Fibroblast of skin of scalp (primary cell): ENCODE measurements around the gene ATP11A.

Experiments
- DNase-seq: peaks from one replicate; pipeline ENCODE4 v3.0.0-alpha.2; 2013

Gene ATP11A

DNA sequence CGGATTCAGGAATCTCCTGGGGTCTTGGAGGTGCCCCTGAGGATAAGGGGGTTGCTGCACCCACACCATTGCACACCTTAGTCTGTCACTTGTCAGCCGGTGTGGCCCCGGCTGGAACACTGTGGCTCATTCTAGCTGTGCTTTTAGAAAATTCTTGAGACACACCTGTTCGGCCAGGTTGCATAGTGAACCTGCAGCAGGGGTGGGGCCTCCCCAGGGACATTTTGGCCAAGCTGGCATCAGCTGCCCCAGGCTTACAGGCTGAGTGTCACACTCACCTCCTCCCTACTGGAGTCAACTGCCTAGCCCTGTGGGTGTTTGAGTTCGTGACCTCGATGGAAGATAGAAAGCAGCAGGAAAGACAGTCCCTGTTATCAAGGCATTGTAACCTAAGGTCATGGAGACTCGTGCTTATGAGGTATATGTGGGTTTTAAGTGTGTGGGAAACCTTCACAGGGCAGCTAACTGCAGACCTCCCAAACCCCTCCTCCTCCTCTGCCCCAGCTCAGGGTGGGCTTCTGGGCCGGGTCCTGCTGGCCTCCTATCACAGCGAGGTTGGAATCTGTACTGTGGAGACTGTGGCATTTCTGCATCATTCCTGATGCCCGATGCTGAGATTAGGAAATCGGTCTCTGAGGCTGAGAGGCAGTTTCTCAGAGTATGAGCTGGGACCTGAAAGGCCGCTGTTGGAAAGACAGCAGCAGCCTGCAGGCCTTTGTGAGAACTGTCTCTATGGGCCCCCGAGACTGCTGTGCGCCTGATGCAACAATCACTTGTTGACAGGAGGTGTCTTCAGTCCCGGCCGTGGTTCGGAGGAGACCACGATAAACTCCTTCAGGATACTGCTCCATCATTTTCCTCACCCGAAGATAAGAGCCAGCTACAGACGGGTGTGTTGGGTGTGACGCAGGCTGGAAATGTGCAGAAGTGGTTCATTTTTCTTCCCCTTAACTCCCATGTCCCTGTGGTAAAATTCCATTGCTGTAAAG lies 72.2 kb downstream of the ATP11A start:
- peak; percentile 51 for DNase-seq

DNA sequence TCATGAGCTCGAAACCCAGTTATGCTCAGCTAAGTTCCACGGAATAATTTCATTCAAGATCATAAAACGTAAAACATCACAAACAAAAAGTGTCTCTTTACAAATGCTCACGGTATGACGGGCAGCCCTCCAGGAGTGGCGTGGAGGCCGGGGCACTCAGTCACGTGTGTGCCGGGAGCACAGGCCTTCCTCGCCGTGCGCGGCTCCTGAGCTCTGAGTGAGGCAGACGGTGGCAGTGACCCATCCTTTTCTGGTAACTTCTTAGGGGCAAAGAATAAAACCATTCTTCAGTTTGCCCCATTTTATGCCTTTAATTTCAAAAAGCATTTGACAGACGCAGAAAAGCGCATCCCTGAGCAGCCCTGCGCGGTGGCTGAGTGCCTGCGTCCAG lies 72.8 kb downstream of the ATP11A start:
- DNase-seq = no peak

DNA sequence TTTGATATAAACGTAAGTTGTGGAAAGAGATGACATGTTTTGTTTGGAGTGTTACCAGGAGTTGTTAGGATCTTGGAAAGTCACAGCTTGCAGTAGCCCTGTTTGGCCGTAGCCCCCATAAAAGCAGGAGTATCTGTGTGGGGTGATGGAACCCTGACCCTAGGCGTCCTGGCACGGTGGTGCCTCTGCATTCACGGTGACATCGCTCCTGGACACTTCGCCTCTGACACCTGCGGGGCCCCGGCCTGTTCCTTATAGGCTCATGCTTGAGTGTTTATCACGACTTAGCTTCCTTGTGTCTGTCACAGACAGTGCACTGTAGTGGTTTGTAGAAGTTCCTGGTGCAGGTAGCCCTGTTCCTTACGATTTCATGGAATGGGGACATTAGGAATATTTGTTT lies 74.2 kb downstream of the ATP11A start:
- no peak for DNase-seq

DNA sequence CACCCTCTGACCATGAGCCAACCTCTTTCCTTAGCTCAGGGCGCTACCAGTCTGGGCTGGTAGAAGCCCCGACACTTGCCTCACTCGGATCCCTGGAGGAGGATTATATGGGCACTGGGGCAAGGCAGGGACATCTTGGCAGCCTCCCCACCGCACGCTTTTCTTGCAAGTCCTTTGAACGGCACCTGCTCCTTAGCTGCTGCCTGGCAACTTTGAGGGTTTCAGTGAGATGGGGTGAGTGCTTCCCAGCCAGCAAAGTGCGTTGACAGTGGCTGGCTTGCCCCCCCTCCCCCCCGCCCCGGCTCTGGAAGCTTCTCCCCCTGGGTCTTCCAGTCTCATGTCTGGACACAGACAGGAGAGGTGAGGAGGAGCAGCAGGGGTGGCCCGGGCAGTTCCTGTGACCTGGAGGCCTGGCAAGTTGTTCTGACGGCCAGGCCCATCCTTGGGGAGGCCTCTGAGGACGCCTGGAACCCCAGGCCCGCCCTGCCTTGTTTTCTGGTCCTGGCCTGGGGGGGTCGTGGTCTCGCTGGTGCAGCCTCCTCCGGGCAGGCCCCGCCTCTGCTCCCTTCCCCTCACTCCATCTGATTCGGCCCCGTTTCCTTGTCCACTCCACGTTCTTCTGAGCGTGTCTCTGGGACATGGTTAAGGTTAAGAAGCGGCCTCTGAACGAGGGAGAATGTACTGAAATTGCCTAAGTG lies 75.2 kb downstream of the ATP11A start:
- DNase-seq = no peak

DNA sequence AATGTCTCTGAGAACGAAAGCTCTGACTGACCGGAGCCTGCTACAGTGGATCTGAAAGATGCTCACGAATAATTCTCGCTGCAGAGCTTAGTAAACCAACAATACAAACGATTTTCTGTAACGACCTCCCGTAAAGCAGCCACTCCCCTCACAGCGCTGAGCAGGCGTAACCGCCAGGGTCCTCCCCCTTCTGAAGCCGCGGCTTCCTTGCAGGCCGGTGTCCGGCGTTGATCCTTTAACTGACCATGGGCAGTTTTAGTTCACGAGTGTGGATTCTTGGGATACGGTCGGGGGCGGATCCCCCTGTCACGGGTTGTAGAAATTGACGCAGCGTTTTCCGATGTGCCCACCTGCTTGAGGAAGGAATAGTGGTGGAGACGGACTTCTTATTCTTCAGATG lies 75.9 kb downstream of the ATP11A start:
- DNase-seq = no peak

DNA sequence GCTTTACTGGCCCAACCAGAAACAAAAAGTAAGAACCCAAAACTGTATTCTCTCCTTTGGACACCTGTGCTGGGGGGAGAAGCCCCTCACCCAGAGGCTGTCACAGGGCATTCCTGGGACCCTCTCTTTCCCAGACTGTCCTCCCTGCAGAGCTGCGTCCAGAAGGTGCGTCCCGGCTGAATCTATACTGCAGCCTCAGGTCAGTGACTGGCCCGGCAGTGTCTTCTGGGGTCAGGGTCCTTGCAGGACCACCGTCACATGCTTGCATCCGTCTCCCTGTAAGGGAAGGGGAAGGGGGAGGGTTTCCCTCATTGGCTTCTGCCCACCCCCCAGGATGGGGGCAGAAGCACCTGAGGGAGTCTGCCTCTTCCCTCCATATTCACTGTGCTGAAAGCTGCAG lies 76.5 kb downstream of the ATP11A start:
- no peak for DNase-seq

DNA sequence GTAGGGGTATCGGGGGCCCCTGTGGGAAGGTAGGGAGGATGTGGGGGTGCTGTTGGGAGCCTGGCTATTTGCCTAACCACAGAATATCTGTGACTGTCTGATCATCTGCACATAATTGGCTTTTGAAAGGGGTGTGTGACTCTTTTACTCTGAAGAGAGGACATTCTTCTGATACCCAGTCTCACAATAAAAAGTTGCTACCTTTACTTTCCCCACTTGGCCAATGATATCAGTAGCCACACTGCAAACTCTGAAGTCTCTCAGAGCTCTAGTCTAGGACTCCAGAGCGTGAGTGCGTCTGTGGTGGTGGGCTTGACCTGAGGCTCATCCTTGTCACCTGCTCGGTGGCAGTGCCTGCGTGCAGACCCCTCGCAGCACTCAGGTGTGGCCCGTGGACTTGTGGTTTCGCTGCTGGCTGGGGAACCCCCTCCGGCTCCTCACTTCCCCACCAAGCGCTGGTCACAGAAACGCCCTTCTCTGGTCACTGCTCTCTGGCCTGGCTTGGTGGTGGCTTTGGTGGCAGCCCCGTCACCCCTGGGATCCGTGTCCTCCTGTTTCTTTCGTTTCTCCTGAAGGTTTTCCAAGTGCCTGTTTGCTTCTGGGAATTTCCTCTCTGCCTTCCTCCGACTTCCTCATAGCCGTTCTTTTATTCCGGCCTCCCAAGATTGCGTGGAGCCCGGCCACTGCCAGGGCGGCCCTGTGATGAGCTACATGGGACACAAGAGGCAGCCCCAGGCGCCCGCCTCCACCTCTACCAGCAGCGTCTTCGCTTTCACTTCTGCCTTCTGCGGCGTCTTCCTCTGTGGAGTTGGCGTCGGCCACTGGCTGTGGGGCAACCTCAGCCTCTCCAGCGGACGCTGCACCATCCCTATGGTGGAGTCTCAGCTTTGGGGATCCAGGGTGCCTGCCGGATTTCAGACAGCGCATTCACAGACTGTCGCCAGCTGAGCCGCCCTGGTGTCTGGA lies 78.0 kb downstream of the ATP11A start:
- no peak for DNase-seq

DNA sequence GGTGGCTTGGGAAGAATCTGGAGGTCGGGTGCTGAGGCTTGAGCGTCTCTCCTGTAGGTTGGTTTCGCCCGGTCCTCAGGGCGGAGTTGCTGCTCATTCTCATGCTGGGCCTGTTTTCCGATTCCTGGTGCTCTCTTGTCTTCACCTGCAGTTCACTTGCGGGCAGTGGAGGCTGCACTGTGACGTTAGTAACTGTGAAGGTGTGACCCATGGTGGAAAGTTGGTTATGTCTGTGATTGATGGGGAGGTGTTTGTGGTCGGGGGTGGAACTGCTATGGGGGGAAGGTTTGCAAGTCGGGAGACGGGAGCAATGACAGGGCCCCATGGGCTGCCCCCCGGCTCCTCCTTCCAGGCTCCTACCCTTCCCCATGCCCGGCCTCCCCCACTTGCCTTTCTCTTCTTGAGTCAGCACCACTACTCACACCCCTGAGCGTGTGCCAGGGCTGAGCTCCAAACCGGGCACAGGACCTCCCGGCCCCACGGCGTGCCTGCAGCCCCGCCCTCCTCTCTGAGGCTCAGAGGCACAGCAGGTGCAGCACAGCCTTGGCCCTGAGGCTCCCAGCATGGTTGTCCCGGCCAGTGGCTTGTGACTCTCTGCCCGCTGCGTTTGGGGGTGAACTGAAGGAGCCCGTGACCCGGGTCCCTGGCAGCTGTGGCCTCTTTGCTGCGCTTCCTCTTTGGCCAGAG lies 79.1 kb downstream of the ATP11A start:
- no peak for DNase-seq

DNA sequence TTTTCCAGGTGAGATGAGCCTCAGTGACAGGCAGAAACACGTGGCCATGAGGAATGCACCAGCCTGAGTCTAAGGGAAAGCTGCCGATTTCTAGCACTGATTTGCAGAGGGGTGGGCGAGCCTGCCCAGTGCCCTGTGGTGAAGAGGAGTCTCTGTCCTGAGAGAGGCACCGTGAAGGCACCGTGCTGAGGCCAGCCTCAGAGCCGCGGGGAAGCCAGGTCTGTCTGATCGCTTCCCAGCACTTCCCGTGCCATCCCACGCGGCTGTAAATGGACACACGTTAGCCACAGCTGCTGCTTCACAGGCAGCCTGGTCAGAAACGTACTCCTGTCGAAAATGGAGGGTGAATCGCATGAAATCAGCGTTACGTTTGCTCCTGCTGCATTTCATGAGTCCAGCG lies 79.8 kb downstream of the ATP11A start:
- DNase-seq = no peak

DNA sequence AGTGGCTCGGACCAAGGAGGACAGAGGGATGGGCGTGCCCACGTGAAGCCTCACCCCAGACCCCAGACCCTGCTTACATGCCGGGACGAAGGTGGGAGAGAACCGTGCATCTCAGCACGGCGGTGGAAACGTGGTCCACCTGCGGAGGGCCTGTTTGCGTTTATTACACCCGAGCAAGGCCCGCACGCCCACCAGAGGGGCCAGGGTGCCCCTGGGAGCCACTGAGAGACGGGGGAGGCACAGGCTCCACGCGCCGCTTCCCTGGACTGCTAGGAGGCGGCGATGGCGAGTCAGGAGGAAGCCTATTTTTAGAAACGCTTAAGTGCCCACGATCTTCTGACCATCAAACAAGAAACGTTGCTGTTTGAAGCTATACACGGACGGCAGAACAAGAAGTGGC lies 80.7 kb downstream of the ATP11A start:
- no peak for DNase-seq

DNA sequence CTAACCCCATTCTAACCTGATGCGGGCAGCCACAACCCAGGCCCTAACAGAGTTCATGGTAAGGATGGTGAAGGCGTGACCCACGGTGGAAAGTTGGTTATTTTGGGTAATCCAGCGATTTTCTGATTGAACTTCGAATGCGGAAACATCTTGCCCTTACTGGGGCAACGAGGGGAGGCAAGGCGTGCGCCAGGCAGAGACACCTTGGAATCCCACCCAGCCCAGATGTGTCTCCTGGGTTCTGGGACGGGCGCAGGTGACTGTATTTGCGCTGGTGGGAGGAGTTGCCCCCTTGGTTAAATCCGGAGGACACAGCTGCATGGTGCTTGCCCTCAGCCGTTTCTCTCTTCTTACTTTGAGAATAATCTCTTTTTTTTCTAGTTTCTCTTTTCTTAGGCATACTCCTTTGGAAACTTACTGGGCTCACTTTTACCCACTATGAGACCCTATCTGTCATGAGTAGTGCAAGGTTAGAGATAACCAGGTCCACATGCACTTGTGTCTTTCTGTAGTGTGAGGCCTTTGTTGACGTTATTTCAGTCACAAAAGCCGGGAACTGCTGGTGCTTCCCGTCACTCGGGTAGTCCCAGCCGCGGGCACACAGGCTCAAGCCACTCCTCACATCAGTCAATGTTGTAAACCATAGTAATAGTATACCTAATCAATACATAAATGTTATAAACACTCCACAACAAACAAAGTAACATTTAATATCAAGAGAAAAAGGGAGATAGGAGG lies 81.5 kb downstream of the ATP11A start:
- no peak for DNase-seq

DNA sequence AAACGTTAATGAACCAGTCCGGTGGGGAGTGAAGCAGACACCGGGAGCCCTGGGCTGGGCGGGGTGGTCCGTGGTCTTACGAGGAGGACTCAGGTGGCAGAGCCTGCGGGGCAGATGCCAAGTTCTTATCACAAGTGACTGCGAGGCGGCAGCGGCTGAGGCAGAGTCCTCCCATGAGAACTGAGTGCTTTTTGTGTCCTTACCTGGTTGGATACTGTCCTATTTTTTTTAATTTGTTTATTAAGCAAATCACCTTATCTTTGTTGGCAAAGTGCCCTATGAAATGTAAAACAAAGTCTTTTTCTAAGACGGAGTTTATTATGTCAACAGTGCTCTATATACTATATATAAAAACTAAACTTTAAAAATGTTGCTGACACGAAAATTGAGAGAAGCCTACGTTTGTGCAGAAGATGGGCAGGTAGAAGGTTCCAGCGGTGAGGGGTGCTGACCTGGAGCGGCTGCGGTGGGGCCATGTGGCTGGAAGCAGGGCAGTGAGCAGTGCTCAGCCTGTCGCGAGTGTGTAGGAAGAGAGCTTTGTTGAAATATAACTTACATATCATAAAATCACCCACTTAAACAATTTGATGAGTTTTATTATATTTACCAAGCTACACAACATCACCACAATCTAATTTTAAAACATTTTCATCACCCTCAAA lies 82.2 kb downstream of the ATP11A start:
- no peak for DNase-seq

DNA sequence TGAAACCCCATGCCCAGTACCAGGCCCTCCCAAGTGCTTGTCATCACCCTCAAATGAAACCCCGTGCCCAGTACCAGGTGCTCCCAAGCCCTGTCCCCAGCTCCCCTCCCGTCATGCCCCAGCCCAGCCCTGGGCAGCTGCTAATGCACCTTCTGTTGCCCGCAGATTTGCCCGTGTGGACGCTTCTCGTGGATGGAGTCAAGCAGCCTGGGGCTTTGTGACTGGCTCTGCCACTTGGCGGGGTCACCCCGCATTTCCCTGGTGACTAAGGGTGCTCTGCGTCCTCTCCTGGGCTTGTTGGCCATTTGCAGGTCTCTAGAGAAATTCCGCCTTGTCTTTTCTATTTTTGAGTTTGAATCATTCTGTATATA lies 82.7 kb downstream of the ATP11A start:
- DNase-seq = no peak

DNA sequence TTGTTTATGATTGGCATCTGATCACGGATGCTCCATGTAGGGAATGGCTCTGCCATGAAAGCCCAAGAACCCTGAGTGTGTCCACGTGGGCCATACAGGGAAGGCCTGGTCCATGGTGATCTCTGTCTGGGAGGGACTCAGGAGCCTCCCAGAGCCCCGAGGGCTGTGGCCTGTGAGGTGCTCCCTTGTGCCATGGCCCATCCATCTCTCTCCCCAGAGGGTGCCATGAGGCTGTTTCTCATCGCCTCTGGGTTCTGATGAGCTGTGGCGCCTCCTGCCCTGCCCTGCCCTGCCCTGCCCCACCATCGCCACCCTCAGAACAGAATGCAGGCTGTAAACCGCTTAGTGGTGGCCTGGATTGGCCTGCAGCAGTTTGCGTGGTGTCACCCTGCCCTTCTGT lies 83.1 kb downstream of the ATP11A start:
- no peak for DNase-seq

DNA sequence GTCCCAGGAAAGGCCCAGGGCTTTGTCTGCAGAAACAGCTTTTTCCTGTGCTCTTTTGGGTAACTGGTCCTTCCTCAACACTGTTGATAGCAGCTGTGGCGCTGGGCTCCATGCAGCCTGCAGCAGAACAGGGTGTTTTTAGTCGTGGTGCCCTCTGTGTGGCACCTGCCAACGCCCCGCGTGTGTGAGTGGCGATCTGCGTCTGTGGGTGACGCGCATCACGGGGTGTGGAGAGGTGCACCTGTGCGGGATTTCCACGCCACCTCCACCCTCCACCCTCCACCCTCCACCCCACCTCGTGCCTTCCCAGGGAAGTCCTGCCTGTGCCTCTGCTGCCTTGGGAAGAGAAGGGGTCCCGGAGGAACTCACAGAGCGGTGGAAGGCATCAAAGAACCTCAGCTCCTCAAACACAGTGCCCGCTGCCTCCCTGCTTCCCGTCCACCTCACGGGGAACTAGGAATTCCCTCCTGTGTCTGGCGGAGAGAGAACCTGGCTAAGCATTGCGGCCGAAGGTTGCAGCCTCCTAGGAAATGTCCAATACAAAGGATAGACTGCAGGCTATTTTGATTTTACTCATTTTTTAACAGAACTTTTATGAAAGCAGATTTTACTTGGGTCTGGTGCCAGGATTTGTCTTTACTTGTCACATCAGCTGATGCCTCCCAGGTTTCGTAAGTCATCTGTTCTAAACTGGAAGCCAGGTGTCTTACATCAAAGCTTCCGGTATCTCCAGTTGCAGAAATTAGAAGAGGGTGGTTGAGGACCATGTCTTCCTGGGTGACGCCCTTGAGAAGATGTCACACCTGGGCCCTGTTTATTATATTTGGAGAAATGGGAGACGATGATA lies 84.0 kb downstream of the ATP11A start:
- DNase-seq = no peak

DNA sequence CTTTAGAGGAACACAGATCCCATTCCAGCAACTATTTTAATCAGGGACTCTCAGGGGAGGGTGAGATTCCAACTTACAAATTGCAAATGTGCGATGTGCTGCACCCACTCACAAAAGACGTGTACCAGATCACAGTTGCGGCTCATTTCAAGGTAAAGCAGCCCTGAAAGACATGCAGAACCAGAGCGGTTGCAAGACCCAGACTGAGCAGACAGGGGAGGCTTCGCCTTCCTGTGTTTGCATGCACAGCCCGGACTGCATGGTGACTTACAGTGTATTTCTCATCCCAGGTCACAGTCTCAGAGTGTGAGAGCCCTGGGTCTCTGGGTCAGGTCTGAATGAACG lies 84.6 kb downstream of the ATP11A start:
- DNase-seq = no peak

DNA sequence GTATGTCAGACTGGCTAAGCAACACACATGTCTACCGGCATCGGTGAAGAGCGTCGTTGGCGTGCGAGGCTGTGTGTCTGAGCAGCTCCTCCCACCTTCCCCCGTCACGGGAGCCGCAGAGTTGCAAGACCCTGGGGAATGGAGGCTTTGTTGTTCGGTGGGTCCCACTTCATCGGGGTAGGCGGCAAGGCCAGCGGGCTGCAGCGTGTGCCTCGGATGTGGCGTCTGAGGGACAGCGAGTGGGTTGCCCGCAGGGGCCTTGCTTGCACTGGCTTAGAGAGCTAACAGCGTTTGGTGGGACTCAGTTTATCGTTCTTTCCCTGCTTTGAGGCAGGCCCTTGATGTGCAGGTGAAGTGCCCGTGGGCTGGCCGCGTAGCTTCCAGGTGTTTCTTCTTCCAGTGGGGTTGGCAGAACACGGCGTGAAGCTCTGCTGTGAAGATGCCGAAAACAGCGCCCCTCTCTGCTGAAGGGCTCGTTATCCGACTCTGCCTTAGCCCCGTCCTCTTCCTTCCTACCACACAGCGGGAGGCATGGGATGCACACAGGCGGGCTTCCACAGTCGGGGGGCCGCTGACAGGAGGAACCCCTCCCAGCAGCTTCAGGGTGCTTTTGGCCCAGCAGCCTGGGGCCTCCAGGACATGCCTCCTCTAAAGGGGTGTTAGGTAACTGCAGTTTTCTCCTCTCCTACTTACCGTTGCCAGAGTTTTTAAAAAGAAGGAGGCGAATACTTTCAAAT lies 85.2 kb downstream of the ATP11A start:
- no peak for DNase-seq

DNA sequence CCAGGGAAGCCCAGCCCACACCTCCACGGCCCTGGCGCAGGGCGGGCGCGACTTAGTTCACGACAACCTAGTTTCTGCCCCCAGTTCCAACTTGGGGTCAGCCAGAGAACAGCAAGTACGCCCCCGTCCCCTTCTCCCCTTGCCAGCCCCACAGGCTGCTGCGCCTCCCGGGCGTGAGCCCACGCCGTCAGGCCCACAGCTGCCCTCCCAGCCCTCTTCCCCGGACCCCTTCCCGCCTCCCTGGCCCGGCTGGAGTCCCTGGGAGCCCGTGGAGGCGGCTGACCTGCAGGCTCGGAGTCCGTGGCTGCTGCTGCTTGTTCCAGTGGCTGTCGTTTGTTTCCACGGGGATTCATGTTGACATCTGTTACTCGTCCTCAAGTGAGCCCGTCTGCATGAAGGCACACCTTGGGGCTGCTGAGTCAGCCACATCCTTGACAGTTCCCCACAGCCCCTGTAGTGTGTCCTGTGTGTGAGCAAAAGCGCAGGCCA lies 86.0 kb downstream of the ATP11A start:
- no peak for DNase-seq

DNA sequence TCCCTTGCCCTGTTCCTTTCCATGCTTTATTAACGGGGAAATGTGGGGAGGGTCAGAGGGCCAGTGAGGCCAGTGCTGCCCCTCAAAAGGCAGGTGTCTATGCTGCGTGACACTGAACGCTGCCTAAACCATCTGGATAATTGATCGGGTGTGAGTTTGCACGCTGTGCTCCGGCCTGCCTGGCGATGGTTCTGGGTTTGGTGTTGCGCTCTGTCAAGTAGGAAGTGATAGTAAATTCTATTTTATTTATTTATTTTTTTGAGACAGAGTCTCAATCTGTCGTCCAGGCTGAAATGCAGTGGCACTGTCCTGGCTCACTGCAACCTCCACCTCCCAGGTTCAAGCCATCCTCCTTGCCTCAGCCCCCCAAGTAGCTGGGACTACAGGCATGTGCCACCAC lies 86.5 kb downstream of the ATP11A start:
- DNase-seq = no peak
